BE2C (cell line): ENCODE measurements around the gene DUSP16.
A peak's percentile ranks its signal among the peaks of the same experiment; 100 is the strongest.

ENCODE experiments used
- DNase-seq: peaks from one replicate; pipeline ENCODE4 v3.0.0-alpha.2; 2020
- H3K27me3 ChIP-seq: fragments of 250-450 bp; sonication (Bioruptor Pico); 2 replicates; pipeline ENCODE4 v1.5.1; 2020; ENCODE audit warnings: mild to moderate bottlenecking
- H3K36me3 ChIP-seq: fragments of 250-450 bp; sonication (Bioruptor Pico); 2 replicates; pipeline ENCODE4 v1.5.1; 2020; ENCODE audit warnings: mild to moderate bottlenecking
- H3K4me1 ChIP-seq: fragments of 250-450 bp; sonication (Bioruptor Pico); 2 replicates; pipeline ENCODE4 v1.5.1; 2020
- H3K4me3 ChIP-seq: 2 replicates; pipeline ENCODE4 v1.5.1; 2011; ENCODE audit warnings: low read depth, low read length
- H3K9me3 ChIP-seq: fragments of 250-450 bp; sonication (Bioruptor Pico); 2 replicates; pipeline ENCODE4 v1.5.1; 2020
- CTCF ChIP-seq: IDR thresholded peaks from 2 replicates; pipeline ENCODE4 v1.5.1; 2012; ENCODE audit warnings: mild to moderate bottlenecking, low read depth, low read length

DUSP16 gene

GRCh38 chr12:12539028-12539810 lies 23.4 kb downstream of the DUSP16 start:
- DNase-seq = no peak
- H3K4me3 ChIP-seq = no peak overlapping the region
- no peaks in the 10 kb centered on the region for H3K27me3 ChIP-seq
- no peaks in the 10 kb centered on the region for H3K36me3 ChIP-seq
- no peak for TF ChIP-seq CTCF
- H3K4me1 ChIP-seq = peaks cover 9% of the 10 kb centered on the region
- H3K9me3 ChIP-seq = no peaks in the 10 kb centered on the region

GRCh38 chr12:12538535-12538934 lies 24.1 kb downstream of the DUSP16 start:
- Histone ChIP-seq H3K36me3 (no peaks in the 10 kb centered on the region), H3K27me3 (no peaks in the 10 kb centered on the region), H3K4me3 (no peak overlapping the region), H3K9me3 (no peaks in the 10 kb centered on the region), H3K4me1 (peaks cover 16% of the 10 kb centered on the region)
- no peak for DNase-seq
- no peak for TF ChIP-seq CTCF

- Histone ChIP-seq H3K9me3 (no peaks in the 10 kb centered on the region), H3K4me3 (no peak overlapping the region), H3K27me3 (no peaks in the 10 kb centered on the region), H3K36me3 (no peaks in the 10 kb centered on the region), H3K4me1 (peaks cover 21% of the 10 kb centered on the region)
- no peak for DNase-seq
- no peak for TF ChIP-seq CTCF
These were observed 25.2 kb downstream of the DUSP16 start for GRCh38 chr12:12537421-12537820.

- Histone ChIP-seq H3K4me3 (no peak overlapping the region), H3K4me1 (peaks cover 21% of the 10 kb centered on the region)
- no peak for TF ChIP-seq CTCF
These were observed 27.7 kb downstream of the DUSP16 start for GRCh38 chr12:12534975-12535374.

GRCh38 chr12:12534166-12534866 lies 28.3 kb downstream of the DUSP16 start:
- Histone ChIP-seq H3K9me3 (no peaks in the 10 kb centered on the region), H3K4me3 (no peak overlapping the region), H3K36me3 (no peaks in the 10 kb centered on the region), H3K27me3 (no peaks in the 10 kb centered on the region), H3K4me1 (peaks cover 21% of the 10 kb centered on the region)
- TF ChIP-seq CTCF = peak; percentile 33; the same call in 1 of the 2 replicates
- DNase-seq = peak; percentile 58

More at GRCh38 chr12:12534975-12535374, 27.7 kb downstream of the DUSP16 start:
- no peaks in the 10 kb centered on the region for H3K9me3 ChIP-seq
- DNase-seq = no peak
- H3K36me3 ChIP-seq = no peaks in the 10 kb centered on the region
- no peaks in the 10 kb centered on the region for H3K27me3 ChIP-seq
